ENCODE measurements around the gene ADGRB3. TPM values are rescaled to one million over a fixed set of nuclear protein-coding genes. Genes with fewer than 3 reads are reported as not detected.

ADGRB3 gene
- total RNA-seq, 1 donor from 2014 or later: 0.92 TPM

- TF ChIP-seq CTCF (IDR thresholded peaks at IDR 0.05; ENCODE audit: insufficient read depth, low read length, poor library complexity, severe bottlenecking): no peak
- no peak for DNase-seq (ENCODE audit: low read depth)
- H3K27me3 ChIP-seq (ENCODE audit: control insufficient read depth, insufficient read depth, low read length): no peaks in the 10 kb centered on the region
- no peak overlapping the region for H3K4me3 ChIP-seq (ENCODE audit: low read depth, low read length)
- H3K36me3 ChIP-seq (ENCODE audit: control insufficient read depth, insufficient read depth, low read length): no peaks in the 10 kb centered on the region
These were observed 567.7 kb downstream of the ADGRB3 start for GRCh38 chr6:69202768-69203167.

GRCh38 chr6:69216127-69216526 is 581.0 kb downstream of the ADGRB3 start:
- no peak for TF ChIP-seq CTCF (IDR thresholded peaks at IDR 0.05; ENCODE audit: insufficient read depth, low read length, poor library complexity, severe bottlenecking)
- Histone ChIP-seq H3K36me3 (ENCODE audit: control insufficient read depth, insufficient read depth, low read length) (no peaks in the 10 kb centered on the region), H3K27me3 (ENCODE audit: control insufficient read depth, insufficient read depth, low read length) (no peaks in the 10 kb centered on the region)

GRCh38 chr6:69217343-69217742 is 582.3 kb downstream of the ADGRB3 start:
- Histone ChIP-seq H3K36me3 (ENCODE audit: control insufficient read depth, insufficient read depth, low read length) (no peaks in the 10 kb centered on the region), H3K27me3 (ENCODE audit: control insufficient read depth, insufficient read depth, low read length) (no peaks in the 10 kb centered on the region), H3K4me3 (ENCODE audit: low read depth, low read length) (no peak overlapping the region)
- DNase-seq (ENCODE audit: low read depth): no peak
- no peak for TF ChIP-seq CTCF (IDR thresholded peaks at IDR 0.05; ENCODE audit: insufficient read depth, low read length, poor library complexity, severe bottlenecking)

More at GRCh38 chr6:69216127-69216526, 581.0 kb downstream of the ADGRB3 start:
- no peak for DNase-seq (ENCODE audit: low read depth)
- no peak overlapping the region for H3K4me3 ChIP-seq (ENCODE audit: low read depth, low read length)

- no peaks in the 10 kb centered on the region for H3K36me3 ChIP-seq (ENCODE audit: control insufficient read depth, insufficient read depth, low read length)
- no peak for TF ChIP-seq CTCF (IDR thresholded peaks at IDR 0.05; ENCODE audit: insufficient read depth, low read length, poor library complexity, severe bottlenecking)
- H3K4me3 ChIP-seq (ENCODE audit: low read depth, low read length): no peak overlapping the region
- DNase-seq (ENCODE audit: low read depth): no peak
- H3K27me3 ChIP-seq (ENCODE audit: control insufficient read depth, insufficient read depth, low read length): no peaks in the 10 kb centered on the region
These were observed 585.3 kb downstream of the ADGRB3 start for GRCh38 chr6:69220375-69220774.

- no peak overlapping the region for H3K4me3 ChIP-seq (ENCODE audit: low read depth, low read length)
- TF ChIP-seq CTCF (IDR thresholded peaks at IDR 0.05; ENCODE audit: insufficient read depth, low read length, poor library complexity, severe bottlenecking): no peak
- no peaks in the 10 kb centered on the region for H3K36me3 ChIP-seq (ENCODE audit: control insufficient read depth, insufficient read depth, low read length)
- peaks cover 4% of the 10 kb centered on the region for H3K27me3 ChIP-seq (ENCODE audit: control insufficient read depth, insufficient read depth, low read length)
- no peak for DNase-seq (ENCODE audit: low read depth)
These were observed 596.9 kb downstream of the ADGRB3 start for GRCh38 chr6:69232008-69232407.

GRCh38 chr6:69232496-69232895 is 597.4 kb downstream of the ADGRB3 start:
- TF ChIP-seq CTCF (IDR thresholded peaks at IDR 0.05; ENCODE audit: insufficient read depth, low read length, poor library complexity, severe bottlenecking): no peak
- Histone ChIP-seq H3K27me3 (ENCODE audit: control insufficient read depth, insufficient read depth, low read length) (peaks cover 4% of the 10 kb centered on the region), H3K36me3 (ENCODE audit: control insufficient read depth, insufficient read depth, low read length) (no peaks in the 10 kb centered on the region), H3K4me3 (ENCODE audit: low read depth, low read length) (no peak overlapping the region)
- DNase-seq (ENCODE audit: low read depth): no peak

Measured in kidney epithelial cell (primary cell).